ENCODE data around the gene GPR35. TPM values are rescaled to one million over a fixed set of nuclear protein-coding genes. Genes with fewer than 3 reads are reported as not detected.

The GPR35 gene, protein sequence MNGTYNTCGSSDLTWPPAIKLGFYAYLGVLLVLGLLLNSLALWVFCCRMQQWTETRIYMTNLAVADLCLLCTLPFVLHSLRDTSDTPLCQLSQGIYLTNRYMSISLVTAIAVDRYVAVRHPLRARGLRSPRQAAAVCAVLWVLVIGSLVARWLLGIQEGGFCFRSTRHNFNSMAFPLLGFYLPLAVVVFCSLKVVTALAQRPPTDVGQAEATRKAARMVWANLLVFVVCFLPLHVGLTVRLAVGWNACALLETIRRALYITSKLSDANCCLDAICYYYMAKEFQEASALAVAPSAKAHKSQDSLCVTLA
- total RNA-seq: 4.7 TPM
- long read RNA-seq, partial matches to known transcripts: 0 of 7 reads
- long read RNA-seq, other reads (novel, unspliced or antisense): 0 of 7 reads

GRCh38 chr2:240624950-240625621 lies at the start of gene GPR35:
Gene GPR35 (plus strand): TSS chr2:240625480. CDS start chr2:240629953, 4,473 bp downstream.
- Histone ChIP-seq H3K9me3 (no peaks in the 10 kb centered on the region), H3K4me3 (no peak within 1 kb of the TSS), H3K27ac (peak within 1 kb of the TSS; percentile 47), H3K36me3 (no peaks in the 10 kb centered on the region), H3K4me1 (peaks cover 39% of the 10 kb centered on the region), H3K27me3 (ENCODE audit: low read depth) (no peaks in the 10 kb centered on the region)
- DNase-seq (peak; percentile 80), ATAC-seq (peak; percentile 41 to 66)
- intact Hi-C loops (cut with DNase I): no loop called here
- no peak for TF ChIP-seq CTCF (IDR thresholded peaks at IDR 0.05)

DNA sequence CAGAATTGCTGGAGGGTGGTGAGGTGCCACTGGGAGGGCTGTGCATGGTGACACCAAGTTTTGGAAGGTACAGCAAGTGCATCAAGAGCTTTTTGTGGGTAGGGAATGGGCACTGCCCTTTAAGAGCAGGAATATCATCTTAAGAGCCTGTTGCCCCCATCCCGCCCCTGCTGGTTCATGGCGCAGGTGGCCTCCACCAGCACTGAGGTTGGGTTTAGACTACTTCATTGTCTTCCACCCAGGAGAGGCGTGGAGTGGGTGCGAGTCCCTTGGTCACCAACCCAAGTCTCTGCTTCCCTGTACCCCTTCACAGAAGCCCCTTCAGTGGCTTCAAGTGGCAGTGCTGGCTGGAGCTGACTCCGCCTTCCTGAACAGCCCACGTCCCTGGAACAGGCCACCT lies 49.2 kb upstream of the GPR35 start:
- Histone ChIP-seq H3K9me3 (no peaks in the 10 kb centered on the region), H3K4me1 (peaks cover 34% of the 10 kb centered on the region), H3K4me3 (no peak overlapping the region), H3K36me3 (peaks cover 65% of the 10 kb centered on the region), H3K27ac (no peak overlapping the region), H3K27me3 (ENCODE audit: low read depth) (no peaks in the 10 kb centered on the region)
- DNase-seq: peak; percentile 17
- no peak for ATAC-seq
- TF ChIP-seq CTCF (IDR thresholded peaks at IDR 0.05): no peak
- intact Hi-C loops (cut with DNase I): no loop called here

DNA sequence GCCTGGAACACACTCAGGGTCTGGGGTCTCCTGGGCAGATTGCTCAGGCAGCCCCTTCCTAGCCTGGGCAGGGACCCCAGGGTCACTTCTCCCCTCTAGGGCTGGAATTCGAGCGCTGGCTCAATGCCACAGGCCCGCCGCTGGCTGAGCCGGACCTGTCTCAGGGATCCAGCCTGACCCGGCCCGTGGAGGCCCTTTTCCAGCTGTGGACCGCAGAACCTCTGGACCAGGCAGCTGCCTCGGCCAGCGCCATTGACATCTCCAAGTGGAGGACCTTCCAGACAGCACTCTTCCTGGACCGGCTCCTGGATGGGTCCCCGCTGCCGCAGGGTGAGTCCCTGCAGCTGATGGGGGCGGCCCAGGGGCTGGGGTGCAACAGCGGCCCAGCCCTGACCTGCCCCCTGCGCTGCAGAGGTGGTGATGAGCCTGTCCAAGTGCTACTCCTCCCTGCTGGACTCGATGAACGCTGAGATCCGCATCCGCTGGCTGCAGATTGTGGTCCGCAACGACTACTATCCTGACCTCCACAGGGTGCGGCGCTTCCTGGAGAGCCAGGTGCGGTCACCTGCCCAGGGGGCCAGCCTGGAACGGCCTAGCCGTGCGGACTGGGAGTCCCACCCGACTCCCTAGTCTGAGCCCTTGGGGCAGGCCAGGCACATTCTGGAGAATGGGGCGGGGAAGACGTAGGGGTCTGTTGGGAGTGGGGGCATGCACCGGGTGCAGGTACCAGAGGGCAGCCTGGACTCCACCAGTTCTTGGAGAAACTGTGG lies 48.7 kb upstream of the GPR35 start:
- no peak overlapping the region for H3K4me3 ChIP-seq
- H3K27me3 ChIP-seq (ENCODE audit: low read depth): no peaks in the 10 kb centered on the region
- no peak overlapping the region for H3K27ac ChIP-seq
- peaks cover 32% of the 10 kb centered on the region for H3K4me1 ChIP-seq
- no peak for ATAC-seq
- DNase-seq: peak; percentile 41
- no peak for TF ChIP-seq CTCF (IDR thresholded peaks at IDR 0.05)
- peaks cover 65% of the 10 kb centered on the region for H3K36me3 ChIP-seq
- no peaks in the 10 kb centered on the region for H3K9me3 ChIP-seq
- intact Hi-C loops (cut with DNase I): no loop called here

GRCh38 chr2:240577281-240578109 lies 47.8 kb upstream of the GPR35 start:
- Histone ChIP-seq H3K4me3 (no peak overlapping the region), H3K4me1 (peaks cover 32% of the 10 kb centered on the region), H3K27me3 (ENCODE audit: low read depth) (no peaks in the 10 kb centered on the region), H3K27ac (no peak overlapping the region), H3K9me3 (no peaks in the 10 kb centered on the region), H3K36me3 (peaks cover 60% of the 10 kb centered on the region)
- intact Hi-C loops (cut with DNase I): no loop called here
- no peak for TF ChIP-seq CTCF (IDR thresholded peaks at IDR 0.05)
- no peak for ATAC-seq
- no peak for DNase-seq

- H3K9me3 ChIP-seq: no peaks in the 10 kb centered on the region
- no peak for DNase-seq
- peaks cover 32% of the 10 kb centered on the region for H3K4me1 ChIP-seq
- H3K27me3 ChIP-seq (ENCODE audit: low read depth): no peaks in the 10 kb centered on the region
- no peak overlapping the region for H3K27ac ChIP-seq
- intact Hi-C loops (cut with DNase I): no loop called here
- no peak overlapping the region for H3K4me3 ChIP-seq
- H3K36me3 ChIP-seq: peaks cover 54% of the 10 kb centered on the region
- no peak for ATAC-seq
- no peak for TF ChIP-seq CTCF (IDR thresholded peaks at IDR 0.05)
Observed at GRCh38 chr2:240578110-240578450, 47.2 kb upstream of the GPR35 start.

Measured in lower lobe of right lung (tissue), 2 donors.